ENCODE data around the gene MED7. TPM values are rescaled to one million over a fixed set of nuclear protein-coding genes. Genes with fewer than 3 reads are reported as not detected.

Gene MED7
- total and polyA plus RNA-seq, 2 of the 4 experiments (the other 2 are of a cell fraction), result 8.6 to 9.0 TPM

GRCh38 chr5:157143127-157143971 lies 684 bp upstream of the MED7 start (continued):
- TF ChIP-seq CTCF (conservative IDR thresholded peaks at IDR 0.05; ENCODE audit: low read depth, low read length), result no peak

- H2BK15ac ChIP-seq (ENCODE audit: low read depth, low read length), result no peak overlapping the region
- H3K4me1 ChIP-seq (ENCODE audit: control insufficient read depth, insufficient read depth, low read length), result no peaks in the 10 kb centered on the region
- H3K79me1 ChIP-seq (ENCODE audit: low read depth in 1 of 2, low read length in 2 of 2), result peaks cover 16 to 26% of the 10 kb centered on the region in 2 experiments
- H2BK120ac ChIP-seq (ENCODE audit: low read depth, low read length), result no peak overlapping the region
- ATAC-seq (ENCODE audit: low read depth) (no peak), DNase-seq (no peak)
- no peak overlapping the region for H4K91ac ChIP-seq (ENCODE audit: insufficient read depth, low read depth, low read length)
- BruUV-seq (replicated peaks), result no TSS peak
- H3K27ac ChIP-seq (ENCODE audit: insufficient read depth, low read length), result no peak overlapping the region
- H3K23ac ChIP-seq (ENCODE audit: low read depth, low read length), result no peak overlapping the region
- H3K18ac ChIP-seq (ENCODE audit: low read depth, low read length), result no peak overlapping the region
- H3K9me3 ChIP-seq (ENCODE audit: control insufficient read depth, insufficient read depth, low read length), result no peaks in the 10 kb centered on the region
- H4K5ac ChIP-seq (ENCODE audit: low read depth, low read length), result no peak overlapping the region
- no peak overlapping the region for H3K4me3 ChIP-seq (ENCODE audit: insufficient read depth, low read depth, low read length)
- in situ Hi-C loops (cut with MboI; ENCODE audit: low sequenced_read_pairs), result loop anchor here (25.0 kb wide), 1 partner anchor 1200 kb away; no protein-coding TSS in a partner anchor
- H3K36me3 ChIP-seq (ENCODE audit: control insufficient read depth, insufficient read depth, low read length), result peaks cover 8% of the 10 kb centered on the region
- H2BK20ac ChIP-seq (ENCODE audit: low read depth, low read length), result no peak overlapping the region
- no peaks in the 10 kb centered on the region for H3K9me1 ChIP-seq (ENCODE audit: insufficient read depth, low read length)
- no peak overlapping the region for H3K56ac ChIP-seq (ENCODE audit: extremely low read depth, insufficient read depth, low read length)
- no peak overlapping the region for H3K4me2 ChIP-seq (ENCODE audit: low read depth, low read length)
- H3K9ac ChIP-seq (ENCODE audit: low read depth, low read length), result no peak overlapping the region
- no peak overlapping the region for H2BK5ac ChIP-seq (ENCODE audit: low read depth, low read length, poor library complexity, severe bottlenecking)
- no peak overlapping the region for H4K8ac ChIP-seq (ENCODE audit: low read depth in 2 of 2, low read length in 2 of 2)
- no peak overlapping the region for H2AK9ac ChIP-seq (replicated peaks; ENCODE audit: low read depth, low read length, poor library complexity)
- ChIA-PET CTCF (no interaction called here), POLR2A (ENCODE audit: unreplicated experiment) (interaction anchor here (0.5 kb wide), 1 partner anchor 30 kb away, joined by 4 read pairs; no protein-coding TSS in a partner anchor)
- H3K14ac ChIP-seq (replicated peaks; ENCODE audit: low read depth, low read length), result no peak overlapping the region
- dilution Hi-C loops (cut with HindIII; ENCODE audit: low sequenced_read_pairs, unreplicated experiment), result no loop called here
- no peak overlapping the region for H3K4ac ChIP-seq (ENCODE audit: low read depth, low read length)
- intact Hi-C loops (cut with micrococcal nuclease), result no loop called here
- H4K20me1 ChIP-seq (ENCODE audit: insufficient read depth, low read length), result no peaks in the 10 kb centered on the region; the same call in 1 of the 2 replicates
- H2AK5ac ChIP-seq (ENCODE audit: low read depth, low read length), result no peak overlapping the region
- H3K27me3 ChIP-seq (ENCODE audit: control insufficient read depth, insufficient read depth, low read length), result no peaks in the 10 kb centered on the region
- H2AFZ ChIP-seq (replicated peaks; ENCODE audit: low read length, poor library complexity), result no peak overlapping the region
- 100% methylated on average over 2 of the region's 6 CpGs; no CpG with 5 or more reads in 1 of the 2 experiments for WGBS, 2 experiments (ENCODE audit: extremely low coverage in 2 of 2, insufficient read length in 1 of 2)
- TF ChIP-seq BHLHE40 (IDR thresholded peaks at IDR 0.05; ENCODE audit: low read depth, low read length), result no peak
- no peak for TF ChIP-seq RAD21 (IDR thresholded peaks at IDR 0.05; ENCODE audit: low read length)
- no peak for TF ChIP-seq POLR2A (IDR thresholded peaks at IDR 0.05; ENCODE audit: low read depth, low read length)
- no peak for TF ChIP-seq CHD1 (IDR thresholded peaks at IDR 0.05; ENCODE audit: low read depth, low read length)
- no peak for TF ChIP-seq MAZ (IDR thresholded peaks at IDR 0.05; ENCODE audit: borderline replicate concordance, low read depth, low read length)
- no peak for TF ChIP-seq NFE2L2 (IDR thresholded peaks at IDR 0.05; ENCODE audit: low read depth, low read length)
- no peak for TF ChIP-seq MAFK (IDR thresholded peaks at IDR 0.05; ENCODE audit: low read depth, low read length)
- TF ChIP-seq USF2 (IDR thresholded peaks at IDR 0.05; ENCODE audit: low read depth, low read length), result no peak
- TF ChIP-seq ELK1 (IDR thresholded peaks at IDR 0.05; ENCODE audit: borderline replicate concordance, low read depth, low read length), result no peak
- TF ChIP-seq RFX5 (IDR thresholded peaks at IDR 0.05; ENCODE audit: low read depth, low read length), result no peak
- no peak for TF ChIP-seq RCOR1 (IDR thresholded peaks at IDR 0.05; ENCODE audit: insufficient replicate concordance, low read length)
- no peak for TF ChIP-seq SMC3 (IDR thresholded peaks at IDR 0.05; ENCODE audit: low read depth, low read length)
These were observed 5.0 kb downstream of the MED7 start for GRCh38 chr5:157137691-157138090.

All from IMR-90 (cell line).